Myocyte (in vitro differentiated cells): ENCODE data around the gene ANKRD33B. TPM values are rescaled to one million over a fixed set of nuclear protein-coding genes. Genes with fewer than 3 reads are reported as not detected.

ENCODE experiments used
- DNase-seq: peaks from one replicate; pipeline ENCODE4 v3.0.0-alpha.2; 2012; ENCODE audit warnings: low read depth
- total RNA-seq: library from RNA; depleted of rRNA; stranded (reverse); fragments of >200 nt; gene quantifications from 2 replicates; pipeline ENCODE4 v1.2.3, GENCODE V29; 2014

The ANKRD33B gene
- total RNA-seq, 1 donor from 2014 or later, result 3.1 TPM

GRCh38 chr5:10577371-10578292, 13.8 kb downstream of the ANKRD33B start:
- peak; percentile 85 for DNase-seq

GRCh38 chr5:10578293-10578665, 14.4 kb downstream of the ANKRD33B start:
- DNase-seq, result no peak

GRCh38 chr5:10578869-10579268, 15.0 kb downstream of the ANKRD33B start:
- DNase-seq, result no peak

GRCh38 chr5:10579536-10580521, 16.0 kb downstream of the ANKRD33B start:
- DNase-seq, result no peak

GRCh38 chr5:10580531-10581423, 16.9 kb downstream of the ANKRD33B start:
- DNase-seq, result no peak

- no peak for DNase-seq
Measured at GRCh38 chr5:10581424-10581748, 17.5 kb downstream of the ANKRD33B start.

- DNase-seq, result no peak
Measured at GRCh38 chr5:10581867-10582511, 18.1 kb downstream of the ANKRD33B start.

GRCh38 chr5:10582512-10582897, 18.6 kb downstream of the ANKRD33B start:
- no peak for DNase-seq

- peak; percentile 80 for DNase-seq
Measured at GRCh38 chr5:10583663-10584572, 20.0 kb downstream of the ANKRD33B start.

GRCh38 chr5:10584714-10585517, 21.0 kb downstream of the ANKRD33B start:
- DNase-seq, result no peak

- no peak for DNase-seq
Measured at GRCh38 chr5:10585518-10585915, 21.6 kb downstream of the ANKRD33B start.

- DNase-seq, result no peak
Measured at GRCh38 chr5:10586008-10586407, 22.1 kb downstream of the ANKRD33B start.

- no peak for DNase-seq
Measured at GRCh38 chr5:10586555-10586954, 22.7 kb downstream of the ANKRD33B start.

- no peak for DNase-seq
Measured at GRCh38 chr5:10588109-10588775, 24.4 kb downstream of the ANKRD33B start.

- no peak for DNase-seq
Measured at GRCh38 chr5:10588779-10589447, 25.0 kb downstream of the ANKRD33B start.

GRCh38 chr5:10590226-10590999, 26.5 kb downstream of the ANKRD33B start:
- DNase-seq, result no peak

- no peak for DNase-seq
Measured at GRCh38 chr5:10591159-10591558, 27.3 kb downstream of the ANKRD33B start.
